ENCODE results near the gene SCYGR3.

The SCYGR3 gene

DNA sequence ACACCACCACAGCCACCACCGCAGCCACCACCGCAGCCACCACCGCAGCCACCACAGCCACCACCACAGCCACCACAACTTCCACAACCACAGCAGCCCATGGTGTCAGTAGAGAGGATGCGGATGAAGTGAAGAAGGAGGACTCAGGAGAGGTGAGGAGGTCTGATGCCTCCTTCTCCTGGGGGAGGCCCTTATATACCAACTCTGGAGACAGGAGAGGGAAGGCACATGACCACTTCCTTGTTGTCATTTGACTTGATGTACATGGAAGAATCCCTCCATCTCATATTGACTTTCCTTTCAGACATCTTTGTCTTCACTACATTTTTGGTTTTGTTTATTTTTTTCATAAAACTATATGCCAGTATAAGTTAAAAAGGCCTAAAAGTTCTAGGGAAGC is at the start of gene SCYGR3:
Gene SCYGR3, minus strand, starts transcription at position 101 of the 400 bp plus-strand sequence. Its CDS starts 0 bp downstream, at position 101.
- Histone ChIP-seq H3K27me3 (ENCODE audit: insufficient read depth, low read depth, severe bottlenecking) (no peaks in the 10 kb centered on the region), H3K27ac (no peak within 1 kb of the TSS), H3K36me3 (no peaks in the 10 kb centered on the region), H3K9me3 (ENCODE audit: severe bottlenecking) (no peaks in the 10 kb centered on the region), H3K4me3 (ENCODE audit: low read depth, low read length) (no peak within 1 kb of the TSS)
- TF ChIP-seq, protein P1, sequence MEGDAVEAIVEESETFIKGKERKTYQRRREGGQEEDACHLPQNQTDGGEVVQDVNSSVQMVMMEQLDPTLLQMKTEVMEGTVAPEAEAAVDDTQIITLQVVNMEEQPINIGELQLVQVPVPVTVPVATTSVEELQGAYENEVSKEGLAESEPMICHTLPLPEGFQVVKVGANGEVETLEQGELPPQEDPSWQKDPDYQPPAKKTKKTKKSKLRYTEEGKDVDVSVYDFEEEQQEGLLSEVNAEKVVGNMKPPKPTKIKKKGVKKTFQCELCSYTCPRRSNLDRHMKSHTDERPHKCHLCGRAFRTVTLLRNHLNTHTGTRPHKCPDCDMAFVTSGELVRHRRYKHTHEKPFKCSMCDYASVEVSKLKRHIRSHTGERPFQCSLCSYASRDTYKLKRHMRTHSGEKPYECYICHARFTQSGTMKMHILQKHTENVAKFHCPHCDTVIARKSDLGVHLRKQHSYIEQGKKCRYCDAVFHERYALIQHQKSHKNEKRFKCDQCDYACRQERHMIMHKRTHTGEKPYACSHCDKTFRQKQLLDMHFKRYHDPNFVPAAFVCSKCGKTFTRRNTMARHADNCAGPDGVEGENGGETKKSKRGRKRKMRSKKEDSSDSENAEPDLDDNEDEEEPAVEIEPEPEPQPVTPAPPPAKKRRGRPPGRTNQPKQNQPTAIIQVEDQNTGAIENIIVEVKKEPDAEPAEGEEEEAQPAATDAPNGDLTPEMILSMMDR (IDR thresholded peaks at IDR 0.05; ENCODE audit: low read depth, low read length): no peak
- DNase-seq: no peak

DNA sequence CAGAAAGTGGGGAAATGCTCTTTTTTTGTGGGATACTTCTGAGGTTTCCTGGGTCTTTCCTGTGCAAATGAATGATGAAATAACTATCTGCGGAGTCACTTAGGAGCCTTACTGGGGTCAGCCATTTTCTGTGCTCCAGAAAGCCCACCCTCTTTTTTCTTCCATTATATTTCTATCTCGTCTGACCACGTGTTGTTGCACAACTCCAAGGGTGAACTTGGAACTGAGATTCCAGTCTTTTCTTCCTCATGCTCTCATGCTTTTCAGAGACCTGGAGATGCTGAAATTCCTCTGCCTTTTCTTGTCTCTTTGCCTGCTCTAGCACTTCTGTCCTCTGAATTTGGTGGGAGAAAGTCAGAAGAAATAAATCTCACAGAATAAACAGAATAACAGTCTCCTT is 47.2 kb upstream of the SCYGR3 start:
- Histone ChIP-seq H3K27me3 (ENCODE audit: insufficient read depth, low read depth, severe bottlenecking) (no peaks in the 10 kb centered on the region), H3K9me3 (ENCODE audit: severe bottlenecking) (no peaks in the 10 kb centered on the region), H3K36me3 (no peaks in the 10 kb centered on the region), H3K27ac (no peak overlapping the region), H3K4me3 (ENCODE audit: low read depth, low read length) (no peak overlapping the region)
- no peak for DNase-seq
- TF ChIP-seq, protein P1 (IDR thresholded peaks at IDR 0.05; ENCODE audit: low read depth, low read length): no peak

GRCh38 chr2:227661025-227661649 is 46.5 kb upstream of the SCYGR3 start:
- Histone ChIP-seq H3K27me3 (ENCODE audit: insufficient read depth, low read depth, severe bottlenecking) (no peaks in the 10 kb centered on the region), H3K36me3 (no peaks in the 10 kb centered on the region), H3K27ac (no peak overlapping the region), H3K9me3 (ENCODE audit: severe bottlenecking) (no peaks in the 10 kb centered on the region), H3K4me3 (ENCODE audit: low read depth, low read length) (no peak overlapping the region)
- DNase-seq: no peak
- TF ChIP-seq, protein P1 (IDR thresholded peaks at IDR 0.05; ENCODE audit: low read depth, low read length): no peak

DNA sequence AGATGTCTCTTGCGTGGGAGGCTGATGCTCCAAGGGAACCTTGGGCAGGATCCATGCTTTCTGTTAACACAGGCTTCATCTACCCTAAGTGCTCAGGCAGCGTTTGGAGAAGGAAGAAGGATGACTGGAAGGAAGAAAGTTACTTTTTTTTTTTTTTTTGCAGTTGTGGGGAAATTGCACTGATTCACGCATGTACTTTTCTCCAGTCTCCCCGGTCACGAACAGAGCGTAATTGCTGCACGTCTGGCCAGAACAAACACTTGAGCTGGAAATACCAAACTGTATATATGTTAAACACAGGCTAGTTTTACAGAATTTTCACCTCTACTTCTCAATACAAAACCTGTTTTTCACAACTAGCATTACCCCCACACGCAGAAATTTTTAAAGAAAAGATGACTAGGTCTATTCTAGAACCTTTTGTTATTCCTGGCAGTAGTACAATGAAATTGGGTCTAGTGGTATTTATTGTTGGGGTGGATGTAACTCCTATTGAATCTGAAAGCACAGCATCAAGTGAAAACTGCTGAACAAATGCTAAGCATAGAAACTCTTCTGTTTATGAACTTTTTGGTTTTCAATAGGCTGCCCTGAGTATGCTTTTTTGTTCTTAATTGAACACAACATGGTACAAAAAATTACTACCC is 42.7 kb upstream of the SCYGR3 start:
- Histone ChIP-seq H3K36me3 (no peaks in the 10 kb centered on the region), H3K4me3 (ENCODE audit: low read depth, low read length) (no peak overlapping the region), H3K9me3 (ENCODE audit: severe bottlenecking) (no peaks in the 10 kb centered on the region), H3K27me3 (ENCODE audit: insufficient read depth, low read depth, severe bottlenecking) (no peaks in the 10 kb centered on the region), H3K27ac (no peak overlapping the region)
- DNase-seq: no peak
- TF ChIP-seq, protein P1 (IDR thresholded peaks at IDR 0.05; ENCODE audit: low read depth, low read length): no peak

GRCh38 chr2:227655454-227655853 is 40.8 kb upstream of the SCYGR3 start:
- DNase-seq: no peak
- H3K36me3 ChIP-seq: no peaks in the 10 kb centered on the region
- H3K4me3 ChIP-seq (ENCODE audit: low read depth, low read length): no peak overlapping the region
- H3K9me3 ChIP-seq (ENCODE audit: severe bottlenecking): no peaks in the 10 kb centered on the region
- TF ChIP-seq, protein P1 (IDR thresholded peaks at IDR 0.05; ENCODE audit: low read depth, low read length): no peak
- H3K27ac ChIP-seq: no peak overlapping the region
- H3K27me3 ChIP-seq (ENCODE audit: insufficient read depth, low read depth, severe bottlenecking): no peaks in the 10 kb centered on the region

All from WERI-Rb-1 (cell line).